NCI-H128 (cell line): Measurements from ENCODE around the gene UBALD2.
"Not testable (repeated sequence)": the region's sequence is repeated elsewhere in the genome, so short reads cannot be mapped to it uniquely, and the experiment has no call there.

ENCODE experiments used
- DNase-seq: peaks from one replicate; lab custom pipeline; 2025; ENCODE audit not compliant: unreplicated experiment; lab: John Stamatoyannopoulos, UW

UBALD2 gene

GRCh38 chr17:76277300-76278267 is 12.4 kb downstream of the UBALD2 start:
- no peak for DNase-seq

- DNase-seq = no peak
Observed at GRCh38 chr17:76278268-76278908, 13.2 kb downstream of the UBALD2 start.

- DNase-seq = peak; percentile 11
Observed at GRCh38 chr17:76278952-76279741, 14.0 kb downstream of the UBALD2 start.

GRCh38 chr17:76279742-76280287 is 14.7 kb downstream of the UBALD2 start:
- DNase-seq = no peak

GRCh38 chr17:76280650-76281049 is 15.5 kb downstream of the UBALD2 start:
- no peak for DNase-seq

GRCh38 chr17:76281573-76282371 is 16.6 kb downstream of the UBALD2 start:
- no peak for DNase-seq

GRCh38 chr17:76292567-76292966 is 27.4 kb downstream of the UBALD2 start:
- DNase-seq = no peak

- DNase-seq = no peak
Observed at GRCh38 chr17:76293106-76293505, 28.0 kb downstream of the UBALD2 start.

- DNase-seq = no peak
Observed at GRCh38 chr17:76296186-76296585, 31.0 kb downstream of the UBALD2 start.

- DNase-seq = no peak
Observed at GRCh38 chr17:76296889-76297288, 31.7 kb downstream of the UBALD2 start.

GRCh38 chr17:76297436-76297835 is 32.3 kb downstream of the UBALD2 start:
- no peak for DNase-seq

- no peak for DNase-seq
Observed at GRCh38 chr17:76304226-76305134, 39.3 kb downstream of the UBALD2 start.

GRCh38 chr17:76305135-76305454 is 39.9 kb downstream of the UBALD2 start:
- not testable (repeated sequence) for DNase-seq

- no peak for DNase-seq
Observed at GRCh38 chr17:76307299-76307965, 42.3 kb downstream of the UBALD2 start.

GRCh38 chr17:76307966-76308338 is 42.8 kb downstream of the UBALD2 start, which contains the start of gene QRICH2:
TSS of gene QRICH2 (minus strand) at chr17:76308276. CDS start at chr17:76307998, 278 bp downstream.
- no peak for DNase-seq

GRCh38 chr17:76309461-76309860 is 44.3 kb downstream of the UBALD2 start:
- DNase-seq = no peak

GRCh38 chr17:76312735-76313134 is 47.6 kb downstream of the UBALD2 start:
- DNase-seq = no peak

- DNase-seq = no peak
Observed at GRCh38 chr17:76314392-76315227, 49.5 kb downstream of the UBALD2 start.
